ENCODE measurements around the gene XK.

The XK gene

DNA sequence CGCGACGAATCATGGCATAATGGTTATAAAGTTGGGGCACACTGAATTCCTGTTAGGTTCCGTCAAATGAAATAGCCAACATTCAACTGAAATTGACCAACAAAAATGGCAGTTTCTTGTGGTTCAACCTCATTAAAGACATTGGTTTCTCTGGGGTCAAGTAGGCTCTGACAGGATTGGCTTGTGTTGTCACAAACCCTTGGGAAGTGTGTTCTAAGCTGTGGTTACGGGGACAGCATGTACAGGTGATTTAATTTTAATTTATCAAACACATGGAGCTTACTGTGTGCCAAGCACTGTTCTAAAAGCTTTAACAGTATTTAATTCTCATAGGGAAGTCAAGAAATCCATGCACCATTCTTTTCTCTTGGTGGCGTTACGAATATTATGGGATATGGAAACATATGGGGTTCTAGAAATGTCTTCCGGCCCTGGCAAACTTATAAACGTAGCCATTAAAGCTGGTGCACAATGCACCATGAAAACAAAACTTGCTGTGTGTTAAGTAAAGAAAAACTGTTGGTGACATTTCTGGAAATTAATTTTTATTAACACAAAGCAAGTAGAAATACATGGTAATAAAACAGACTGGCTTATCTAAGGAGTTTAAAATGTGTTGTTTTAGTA is 891 bp downstream of the XK start:
- Histone ChIP-seq H3K36me3 (ENCODE audit: insufficient read depth) (no peaks in the 10 kb centered on the region), H3K27me3 (ENCODE audit: insufficient read depth, low read depth) (no peaks in the 10 kb centered on the region), H3K4me1 (ENCODE audit: low read depth, poor library complexity, severe bottlenecking) (peaks cover 46% of the 10 kb centered on the region), H3K79me2 (ENCODE audit: insufficient read depth, low read depth) (peaks cover 13% of the 10 kb centered on the region; the same call in 1 of the 2 replicates), H2AFZ (ENCODE audit: low read depth) (peak overlapping the region; percentile 44), H3K9ac (peak overlapping the region; percentile 90), H3K27ac (peak overlapping the region; percentile 99), H4K20me1 (ENCODE audit: insufficient read depth) (no peaks in the 10 kb centered on the region), H3K4me2 (peak overlapping the region; percentile 66), H3K4me3 (IDR thresholded peaks at IDR 0.05; ENCODE audit: insufficient read depth, low read depth, low read length) (no peak overlapping the region)
- TF ChIP-seq, protein P1, sequence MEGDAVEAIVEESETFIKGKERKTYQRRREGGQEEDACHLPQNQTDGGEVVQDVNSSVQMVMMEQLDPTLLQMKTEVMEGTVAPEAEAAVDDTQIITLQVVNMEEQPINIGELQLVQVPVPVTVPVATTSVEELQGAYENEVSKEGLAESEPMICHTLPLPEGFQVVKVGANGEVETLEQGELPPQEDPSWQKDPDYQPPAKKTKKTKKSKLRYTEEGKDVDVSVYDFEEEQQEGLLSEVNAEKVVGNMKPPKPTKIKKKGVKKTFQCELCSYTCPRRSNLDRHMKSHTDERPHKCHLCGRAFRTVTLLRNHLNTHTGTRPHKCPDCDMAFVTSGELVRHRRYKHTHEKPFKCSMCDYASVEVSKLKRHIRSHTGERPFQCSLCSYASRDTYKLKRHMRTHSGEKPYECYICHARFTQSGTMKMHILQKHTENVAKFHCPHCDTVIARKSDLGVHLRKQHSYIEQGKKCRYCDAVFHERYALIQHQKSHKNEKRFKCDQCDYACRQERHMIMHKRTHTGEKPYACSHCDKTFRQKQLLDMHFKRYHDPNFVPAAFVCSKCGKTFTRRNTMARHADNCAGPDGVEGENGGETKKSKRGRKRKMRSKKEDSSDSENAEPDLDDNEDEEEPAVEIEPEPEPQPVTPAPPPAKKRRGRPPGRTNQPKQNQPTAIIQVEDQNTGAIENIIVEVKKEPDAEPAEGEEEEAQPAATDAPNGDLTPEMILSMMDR (conservative IDR thresholded peaks at IDR 0.05; ENCODE audit: low read depth, low read length) = no peak

DNA sequence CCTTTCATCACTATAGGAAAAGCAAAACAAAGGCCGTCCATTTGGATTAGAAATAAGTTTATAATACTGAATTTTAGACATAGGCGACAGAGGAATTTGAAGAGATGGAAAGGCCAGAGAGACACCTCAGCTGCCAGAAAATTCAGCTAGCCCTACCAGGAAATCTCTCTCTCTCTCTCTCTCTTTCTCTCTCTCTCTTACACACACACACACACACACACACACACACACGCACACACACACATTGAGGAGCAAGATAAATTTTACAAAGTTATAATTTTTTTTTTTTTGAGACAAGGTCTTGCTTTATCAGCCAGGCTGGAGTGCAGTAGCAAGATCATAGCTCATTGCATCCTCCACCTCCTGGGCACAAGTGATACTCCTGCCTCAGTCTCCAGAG is 1.4 kb downstream of the XK start:
- Histone ChIP-seq H4K20me1 (ENCODE audit: insufficient read depth) (no peaks in the 10 kb centered on the region), H3K27me3 (ENCODE audit: insufficient read depth, low read depth) (no peaks in the 10 kb centered on the region), H3K36me3 (ENCODE audit: insufficient read depth) (no peaks in the 10 kb centered on the region), H3K9ac (peak overlapping the region; percentile 90), H3K4me1 (ENCODE audit: low read depth, poor library complexity, severe bottlenecking) (peaks cover 43% of the 10 kb centered on the region), H3K27ac (peak overlapping the region; percentile 99), H3K4me2 (peak overlapping the region; percentile 66), H3K4me3 (IDR thresholded peaks at IDR 0.05; ENCODE audit: insufficient read depth, low read depth, low read length) (no peak overlapping the region), H3K79me2 (ENCODE audit: insufficient read depth, low read depth) (peaks cover 13% of the 10 kb centered on the region; the same call in 1 of the 2 replicates), H2AFZ (ENCODE audit: low read depth) (peak overlapping the region; percentile 44; the same call in 1 of the 2 replicates)
- TF ChIP-seq, protein P1 (conservative IDR thresholded peaks at IDR 0.05; ENCODE audit: low read depth, low read length) = no peak

DNA sequence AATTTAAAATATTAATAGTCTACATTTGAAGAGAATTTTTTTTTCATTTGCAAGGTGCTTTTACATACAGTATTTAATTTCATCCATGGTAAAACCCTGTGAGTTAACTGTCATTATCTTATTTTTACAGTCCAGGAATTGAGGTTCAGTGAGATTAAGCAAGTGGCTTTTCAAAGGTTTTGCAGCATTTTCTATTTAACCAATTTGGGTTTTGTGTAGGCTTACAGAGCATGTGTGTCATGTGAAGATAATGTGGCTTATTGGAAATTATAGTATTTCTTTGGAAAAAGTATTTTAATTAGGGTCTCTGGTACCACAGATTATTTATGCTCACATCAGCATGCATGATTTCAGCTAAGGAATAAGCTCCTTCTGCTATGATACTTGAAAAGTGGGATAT is 4.5 kb downstream of the XK start:
- H3K27me3 ChIP-seq (ENCODE audit: insufficient read depth, low read depth) = no peaks in the 10 kb centered on the region
- H3K27ac ChIP-seq = no peak overlapping the region
- no peak overlapping the region for H3K4me2 ChIP-seq
- H3K79me2 ChIP-seq (ENCODE audit: insufficient read depth, low read depth) = peaks cover 13% of the 10 kb centered on the region; the same call in 1 of the 2 replicates
- H3K9ac ChIP-seq = no peak overlapping the region
- TF ChIP-seq, protein P1 (conservative IDR thresholded peaks at IDR 0.05; ENCODE audit: low read depth, low read length) = no peak
- H2AFZ ChIP-seq (ENCODE audit: low read depth) = no peak overlapping the region
- H3K4me3 ChIP-seq (IDR thresholded peaks at IDR 0.05; ENCODE audit: insufficient read depth, low read depth, low read length) = no peak overlapping the region
- H3K4me1 ChIP-seq (ENCODE audit: low read depth, poor library complexity, severe bottlenecking) = peaks cover 14% of the 10 kb centered on the region
- no peaks in the 10 kb centered on the region for H3K36me3 ChIP-seq (ENCODE audit: insufficient read depth)
- no peaks in the 10 kb centered on the region for H4K20me1 ChIP-seq (ENCODE audit: insufficient read depth)

DNA sequence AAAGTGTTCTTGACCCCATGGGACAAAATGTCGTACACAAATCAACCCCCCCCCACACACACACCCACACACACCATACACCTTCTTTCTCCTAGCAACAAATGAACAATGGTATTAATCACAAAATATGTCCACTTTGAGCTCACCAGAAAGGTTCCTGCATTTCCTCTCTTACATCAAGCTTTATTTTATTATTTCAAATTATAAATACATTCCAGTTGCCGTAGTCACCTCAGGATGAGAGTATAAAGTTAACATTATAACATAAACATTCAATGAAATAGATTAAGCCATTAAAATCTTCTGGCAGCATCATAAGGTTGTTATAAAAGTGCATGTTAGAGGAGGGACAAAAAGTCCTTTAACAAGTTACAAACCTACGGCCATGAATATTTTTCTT is 7.3 kb downstream of the XK start:
- TF ChIP-seq, protein P1 (conservative IDR thresholded peaks at IDR 0.05; ENCODE audit: low read depth, low read length) = no peak
- Histone ChIP-seq H3K9ac (no peak overlapping the region), H3K79me2 (ENCODE audit: insufficient read depth, low read depth) (peaks cover 5% of the 10 kb centered on the region; the same call in 1 of the 2 replicates), H2AFZ (ENCODE audit: low read depth) (no peak overlapping the region), H3K4me1 (ENCODE audit: low read depth, poor library complexity, severe bottlenecking) (peaks cover 8% of the 10 kb centered on the region), H4K20me1 (ENCODE audit: insufficient read depth) (no peaks in the 10 kb centered on the region), H3K4me3 (IDR thresholded peaks at IDR 0.05; ENCODE audit: insufficient read depth, low read depth, low read length) (no peak overlapping the region), H3K4me2 (no peak overlapping the region), H3K27ac (no peak overlapping the region), H3K36me3 (ENCODE audit: insufficient read depth) (no peaks in the 10 kb centered on the region), H3K27me3 (ENCODE audit: insufficient read depth, low read depth) (no peaks in the 10 kb centered on the region)
